ENCODE results near the gene ZFHX3. TPM values are rescaled to one million over a fixed set of nuclear protein-coding genes. Genes with fewer than 3 reads are reported as not detected.

The ZFHX3 gene
- polyA plus RNA-seq, 1 donor (not counting 4 experiments of a cell fraction or from before 2014, with no cell fraction given) = 1.2 TPM

DNA sequence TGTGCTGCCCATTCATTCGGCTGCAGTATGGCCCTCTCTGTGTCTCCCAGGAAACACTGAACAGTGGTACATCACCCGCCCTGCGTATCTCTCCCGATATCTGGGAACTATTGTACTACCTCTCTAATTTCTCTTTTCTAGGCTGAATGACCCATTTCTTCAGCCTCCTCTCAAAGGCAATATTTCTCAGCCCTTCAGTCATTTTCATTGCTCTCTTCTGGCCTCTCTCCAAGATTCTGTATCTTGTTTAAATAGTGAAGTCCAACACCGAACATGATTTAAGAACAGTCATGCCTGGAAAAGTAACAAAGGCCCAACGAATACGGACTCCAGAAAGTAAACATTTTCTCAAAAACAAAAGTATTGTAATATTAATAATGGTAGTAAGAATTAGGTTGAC is 220.1 kb downstream of the ZFHX3 start:
- dilution Hi-C loops (cut with MboI; ENCODE audit: extremely low pct_ligation_motif_present, low sequenced_read_pairs) = no loop called here
- Histone ChIP-seq H3K4me3 (ENCODE audit: control insufficient read depth in 2 of 3, extremely low read depth in 1 of 3, insufficient read depth in 2 of 3, low read depth in 1 of 3, low read length in 3 of 3) (no peak overlapping the region), H3K79me2 (ENCODE audit: control insufficient read depth, insufficient read depth, low read length) (no peaks in the 10 kb centered on the region), H3K9me1 (ENCODE audit: control insufficient read depth, extremely low read depth, insufficient read depth, low read length) (no peaks in the 10 kb centered on the region), H3K4me2 (ENCODE audit: control insufficient read depth, extremely low read depth, insufficient read depth, low read depth, low read length) (no peak overlapping the region), H4K20me1 (ENCODE audit: control insufficient read depth, extremely low read depth, insufficient read depth, low read length) (no peaks in the 10 kb centered on the region), H3K9me3 (ENCODE audit: control insufficient read depth, low read depth, low read length) (no peaks in the 10 kb centered on the region), H3K27me3 (ENCODE audit: control insufficient read depth, extremely low read depth, insufficient read depth, low read length) (no peaks in the 10 kb centered on the region), H3K36me3 (ENCODE audit: control insufficient read depth in 2 of 2, extremely low read depth in 1 of 2, insufficient read depth in 2 of 2, low read length in 2 of 2) (peaks cover 0 to 1% of the 10 kb centered on the region in 2 experiments), H3K4me1 (ENCODE audit: control insufficient read depth, extremely low read depth, insufficient read depth, low read length) (no peaks in the 10 kb centered on the region), H2AFZ (ENCODE audit: control insufficient read depth, low read length) (no peak overlapping the region), H3K9ac (ENCODE audit: control insufficient read depth, extremely low read depth, insufficient read depth, low read length) (no peak overlapping the region), H3K27ac (ENCODE audit: control insufficient read depth, insufficient read depth, low read length) (no peak overlapping the region)
- FAIRE-seq = no peak
- DNase-seq (ENCODE audit: low read depth, low spot score) = no peak
- no peak for TF ChIP-seq CTCF (optimal IDR thresholded peaks at IDR 0.05 in 1 of 3, IDR thresholded peaks at IDR 0.05 in 1 of 3, conservative IDR thresholded peaks at IDR 0.05 in 1 of 3; ENCODE audit: extremely low read depth in 1 of 3, insufficient read depth in 2 of 3, low read length in 3 of 3)
- TF ChIP-seq EZH2 (IDR thresholded peaks at IDR 0.05; ENCODE audit: low read length) = no peak

DNA sequence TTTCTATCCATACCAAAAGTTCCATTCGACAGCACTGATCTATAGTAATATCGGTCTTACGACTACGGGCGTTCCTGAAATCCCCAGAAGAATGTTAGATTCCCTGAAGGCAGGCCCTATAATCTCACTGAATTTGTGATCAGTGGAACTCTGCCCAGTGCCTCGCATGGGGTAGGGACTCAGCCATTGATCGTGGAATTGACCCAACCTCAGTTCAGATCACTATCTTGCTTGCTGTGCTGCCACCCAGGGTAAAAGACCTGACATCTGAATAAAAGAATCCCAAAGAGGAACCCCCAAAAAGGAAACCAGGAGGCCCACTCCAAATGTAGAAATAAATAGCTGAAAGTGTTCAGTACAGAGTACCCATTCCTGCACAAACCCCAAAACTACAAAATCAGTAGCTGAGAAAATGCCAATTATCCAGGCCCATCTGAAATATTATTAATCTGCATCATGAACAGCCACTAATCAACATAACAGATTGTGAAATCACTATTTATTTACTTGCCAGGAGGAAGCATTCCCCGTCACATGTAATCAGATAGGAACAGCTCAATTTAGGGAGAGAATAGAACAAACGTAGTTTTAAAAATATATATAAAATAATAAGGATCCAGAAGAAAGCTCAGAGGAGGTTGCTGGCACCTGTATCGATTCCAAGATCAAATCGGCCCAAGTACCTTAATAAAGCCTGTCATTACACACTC is 221.9 kb downstream of the ZFHX3 start:
- TF ChIP-seq CTCF (optimal IDR thresholded peaks at IDR 0.05 in 1 of 3, IDR thresholded peaks at IDR 0.05 in 1 of 3, conservative IDR thresholded peaks at IDR 0.05 in 1 of 3; ENCODE audit: extremely low read depth in 1 of 3, insufficient read depth in 2 of 3, low read length in 3 of 3) (no peak), EZH2 (IDR thresholded peaks at IDR 0.05; ENCODE audit: low read length) (no peak)
- no peaks in the 10 kb centered on the region for H3K4me1 ChIP-seq (ENCODE audit: control insufficient read depth, extremely low read depth, insufficient read depth, low read length)
- no peak overlapping the region for H3K4me2 ChIP-seq (ENCODE audit: control insufficient read depth, extremely low read depth, insufficient read depth, low read depth, low read length)
- H3K9ac ChIP-seq (ENCODE audit: control insufficient read depth, extremely low read depth, insufficient read depth, low read length) = no peak overlapping the region
- no peaks in the 10 kb centered on the region for H3K27me3 ChIP-seq (ENCODE audit: control insufficient read depth, extremely low read depth, insufficient read depth, low read length)
- no peaks in the 10 kb centered on the region for H3K79me2 ChIP-seq (ENCODE audit: control insufficient read depth, insufficient read depth, low read length)
- FAIRE-seq (no peak), DNase-seq (ENCODE audit: low read depth, low spot score) (no peak)
- peaks cover 0 to 1% of the 10 kb centered on the region in 2 experiments for H3K36me3 ChIP-seq (ENCODE audit: control insufficient read depth in 2 of 2, extremely low read depth in 1 of 2, insufficient read depth in 2 of 2, low read length in 2 of 2)
- H3K4me3 ChIP-seq (ENCODE audit: control insufficient read depth in 2 of 3, extremely low read depth in 1 of 3, insufficient read depth in 2 of 3, low read depth in 1 of 3, low read length in 3 of 3) = no peak overlapping the region
- no peak overlapping the region for H3K27ac ChIP-seq (ENCODE audit: control insufficient read depth, insufficient read depth, low read length)
- no peaks in the 10 kb centered on the region for H3K9me3 ChIP-seq (ENCODE audit: control insufficient read depth, low read depth, low read length)
- no peak overlapping the region for H2AFZ ChIP-seq (ENCODE audit: control insufficient read depth, low read length)
- no peaks in the 10 kb centered on the region for H4K20me1 ChIP-seq (ENCODE audit: control insufficient read depth, extremely low read depth, insufficient read depth, low read length)
- dilution Hi-C loops (cut with MboI; ENCODE audit: extremely low pct_ligation_motif_present, low sequenced_read_pairs) = no loop called here
- H3K9me1 ChIP-seq (ENCODE audit: control insufficient read depth, extremely low read depth, insufficient read depth, low read length) = no peaks in the 10 kb centered on the region
